Esophagus muscularis mucosa (tissue), 4 donors: Measurements from ENCODE around the gene IGF2BP3. TPM values are rescaled to one million over a fixed set of nuclear protein-coding genes. Genes with fewer than 3 reads are reported as not detected.
A peak's percentile ranks its signal among the peaks of the same experiment; 100 is the strongest.

Experiments used
- DNase-seq: peaks from one replicate; pipeline ENCODE4 v3.0.0-alpha.2; 2017; ENCODE audit errors: extremely low spot score
- H3K27ac ChIP-seq, 4 donors: fragments of 200-600 bp; sonication (generic); replicated peaks in 1 of 4; 1 replicate in 3 of 4; 2 replicates in 1 of 4; pipeline ENCODE4 v1.5.1; 2016 to 2019; ENCODE audit warnings: mild to moderate bottlenecking in 1 of 4
- H3K27me3 ChIP-seq, 4 donors: fragments of 200-600 bp; sonication (generic); one replicate each; pipeline versions ENCODE4 v1.5.1 to v1.6.0; 2016 to 2019
- H3K36me3 ChIP-seq, 4 donors: fragments of 200-600 bp; sonication (generic); one replicate each; pipeline ENCODE4 v1.5.1; 2016 to 2019
- H3K4me1 ChIP-seq, 4 donors: fragments of 200-600 bp; sonication (generic); one replicate each; pipeline ENCODE4 v1.5.1; 2016 to 2019
- H3K4me3 ChIP-seq, 4 donors: fragments of 200-600 bp; sonication (generic); 1 replicate in 2 of 4; 2 replicates in 2 of 4; pipeline ENCODE4 v1.5.1; 2016 to 2019; ENCODE audit warnings: mild to moderate bottlenecking in 4 of 4, moderate library complexity in 1 of 4
- H3K9me3 ChIP-seq, 4 donors: fragments of 200-600 bp; sonication (generic); 1 replicate in 3 of 4; 2 replicates in 1 of 4; pipeline ENCODE4 v1.5.1; 2016 to 2019
- CTCF ChIP-seq, 3 experiments: fragments of 200-600 bp in 2 of 3; fragments of 450-650 bp in 1 of 3; sonication (generic) in 2 of 3; IDR thresholded peaks; one replicate each; pipeline ENCODE4 v1.5.1; 2017 to 2019; ENCODE audit warnings: antibody characterized with exemption in 3 of 3, mild to moderate bottlenecking in 2 of 3, moderate library complexity in 1 of 3
- EP300 ChIP-seq: sonication (generic); formaldehyde crosslinking; IDR thresholded peaks from one replicate; pipeline ENCODE4 v1.6.1; 2017; ENCODE audit warnings: antibody characterized with exemption
- POLR2A ChIP-seq: fragments of 450-650 bp; IDR thresholded peaks from one replicate; pipeline ENCODE4 v1.6.1; 2017; ENCODE audit warnings: antibody characterized with exemption, moderate library complexity, mild to moderate bottlenecking, low read depth
- POLR2AphosphoS5 ChIP-seq, 2 donors: sonication (generic); formaldehyde crosslinking; IDR thresholded peaks; one replicate each; pipeline ENCODE4 v1.6.1; 2017; ENCODE audit warnings: antibody characterized with exemption in 2 of 2
- WGBS: methylation state at CpG from one replicate; pipeline ENCODE4 v1.1.5; 2018; 5-methylcytosine and 5-hydroxymethylcytosine counted together
- intact Hi-C: fragments of 100-400 bp; cut with DNase I; formaldehyde crosslinking; loops from one replicate; pipeline ENCODE4 v1.15.1; 2023
- total RNA-seq, 4 donors: library from RNA; depleted of rRNA; stranded (reverse); fragments of >200 nt; gene quantifications; one replicate each; pipeline versions ENCODE4 v1.1.0 to v1.2.1, GENCODE V29; 2016

Gene IGF2BP3
- total RNA-seq, 4 donors from 2014 or later = 0.45 to 1.7 TPM; not detected in 2

GRCh38 chr7:23369100-23369499 lies 101.2 kb downstream of the IGF2BP3 start:
- Histone ChIP-seq H3K27me3 (peaks cover 0 to 7% (median 0%) of the 10 kb centered on the region in 4 donors), H3K9me3 (no peaks in the 10 kb centered on the region), H3K4me3 (no peak overlapping the region), H3K27ac (no peak overlapping the region), H3K4me1 (no peaks in the 10 kb centered on the region), H3K36me3 (no peaks in the 10 kb centered on the region)
- TF ChIP-seq POLR2A (no peak), EP300 (no peak), CTCF (IDR thresholded peaks at IDR 0.05) (no peak), POLR2AphosphoS5 (IDR thresholded peaks at IDR 0.05) (no peak)
- WGBS = 94% methylated on average over 4 of the region's 4 CpGs
- intact Hi-C loops = no loop called here
- no peak for DNase-seq

DNA sequence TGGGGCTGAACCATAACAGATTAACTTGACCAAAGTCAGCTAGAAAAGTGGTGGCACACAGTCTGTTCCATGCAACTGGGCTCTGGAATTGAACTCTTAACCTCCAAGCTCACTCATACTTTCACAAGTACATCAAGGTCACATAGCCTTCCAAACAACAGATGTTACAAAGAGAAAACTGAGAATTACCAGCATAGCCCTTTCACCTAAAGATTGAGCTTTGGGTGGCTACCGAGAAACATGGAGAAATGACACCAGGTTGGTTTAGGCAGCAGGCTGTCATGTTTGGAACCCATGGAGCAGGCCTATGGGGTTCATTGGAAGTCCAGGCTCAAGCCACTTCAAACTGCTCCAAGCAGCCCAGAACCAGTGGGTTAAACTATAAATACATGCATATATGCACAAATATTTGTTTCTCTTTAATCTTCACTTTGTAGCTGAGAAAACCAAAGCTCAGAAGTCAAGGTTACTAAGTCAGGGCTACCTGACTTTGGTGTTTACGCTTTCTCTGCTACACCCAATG lies 112.1 kb downstream of the IGF2BP3 start:
- intact Hi-C loops = no loop called here
- WGBS = 94% methylated on average over 2 of the region's 2 CpGs

DNA sequence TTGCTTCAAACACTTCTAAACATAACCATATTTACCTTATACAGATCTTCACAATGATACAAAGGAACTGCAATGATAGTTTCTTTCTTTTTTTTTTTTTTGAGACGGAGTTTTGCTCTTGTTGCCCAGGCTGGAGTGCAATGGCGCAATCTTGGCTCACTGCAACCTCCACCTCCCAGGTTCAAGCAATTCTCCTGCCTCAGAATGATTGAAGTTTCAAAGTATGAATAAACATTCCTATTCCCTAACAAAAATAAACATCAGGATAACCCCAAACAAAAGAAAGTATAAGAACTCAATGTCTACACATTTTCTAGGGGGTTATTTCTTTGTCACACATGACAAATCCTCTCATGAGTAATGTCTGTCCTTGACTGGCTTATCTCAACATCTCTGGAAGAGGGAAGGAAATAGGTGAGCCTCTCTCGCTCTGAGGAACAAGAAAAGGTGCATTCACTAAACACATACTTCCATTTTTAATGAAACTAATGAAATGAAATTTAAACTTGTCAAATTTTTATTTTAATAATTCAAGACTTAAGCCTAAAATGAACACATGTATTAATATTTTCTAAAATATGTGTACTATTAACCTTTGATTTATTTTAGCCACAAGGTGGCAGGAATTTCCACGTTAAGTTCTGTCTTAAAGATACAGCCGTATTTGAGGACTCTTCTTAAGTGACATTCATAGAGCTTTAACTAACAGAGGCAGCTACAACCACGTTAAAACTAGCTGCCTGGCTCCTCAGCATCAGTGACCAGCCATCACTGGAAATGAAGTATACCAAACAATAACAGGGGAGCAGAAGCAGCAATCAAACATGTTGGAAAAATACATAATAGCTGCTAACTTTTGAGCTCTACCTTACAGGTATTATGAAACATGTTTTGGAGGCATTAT lies 112.8 kb downstream of the IGF2BP3 start:
- Histone ChIP-seq H3K36me3 (no peaks in the 10 kb centered on the region), H3K27me3 (no peaks in the 10 kb centered on the region), H3K9me3 (no peaks in the 10 kb centered on the region), H3K4me1 (no peaks in the 10 kb centered on the region), H3K4me3 (no peak overlapping the region), H3K27ac (no peak overlapping the region)
- TF ChIP-seq CTCF (IDR thresholded peaks at IDR 0.05) (peak in 2 of 3 experiments; percentile 20 to 28), POLR2AphosphoS5 (IDR thresholded peaks at IDR 0.05) (no peak), POLR2A (no peak)
- WGBS = 29% methylated on average over 6 of the region's 6 CpGs
- intact Hi-C loops = no loop called here
- no peak for DNase-seq

More for the DNA sequence above, 112.1 kb downstream of the IGF2BP3 start:
- DNase-seq = no peak
- H3K27ac ChIP-seq = no peak overlapping the region
- H3K27me3 ChIP-seq = no peaks in the 10 kb centered on the region
- H3K4me1 ChIP-seq = no peaks in the 10 kb centered on the region
- no peaks in the 10 kb centered on the region for H3K9me3 ChIP-seq
- H3K4me3 ChIP-seq = no peak overlapping the region
- no peaks in the 10 kb centered on the region for H3K36me3 ChIP-seq
- no peak for TF ChIP-seq POLR2A
- TF ChIP-seq CTCF (IDR thresholded peaks at IDR 0.05) = no peak
- TF ChIP-seq POLR2AphosphoS5 (IDR thresholded peaks at IDR 0.05) = no peak
- no peak for TF ChIP-seq EP300

- no peak overlapping the region for H3K4me3 ChIP-seq
- no peaks in the 10 kb centered on the region for H3K36me3 ChIP-seq
- H3K27me3 ChIP-seq = no peaks in the 10 kb centered on the region
- intact Hi-C loops = no loop called here
- no peaks in the 10 kb centered on the region for H3K9me3 ChIP-seq
- 73% methylated on average over 3 of the region's 3 CpGs for WGBS
- no peak for TF ChIP-seq CTCF (IDR thresholded peaks at IDR 0.05)
- no peak for TF ChIP-seq POLR2A
- no peak for TF ChIP-seq POLR2AphosphoS5 (IDR thresholded peaks at IDR 0.05)
- TF ChIP-seq EP300 = no peak
- no peaks in the 10 kb centered on the region for H3K4me1 ChIP-seq
- DNase-seq = no peak
- H3K27ac ChIP-seq = no peak overlapping the region
Measured at GRCh38 chr7:23356726-23357125, 113.6 kb downstream of the IGF2BP3 start.
